H9 (cell line): ENCODE measurements around the gene DIP2C. TPM values are rescaled to one million over a fixed set of nuclear protein-coding genes. Genes with fewer than 3 reads are reported as not detected.

Experiments used
- DNase-seq: peaks from one replicate; pipeline ENCODE4 v3.0.0-alpha.2; 2017
- H2AFZ ChIP-seq: one replicate; pipeline ENCODE4 v1.6.1; 2013; ENCODE audit warnings: mild to moderate bottlenecking, low read length, control low read depth, moderate library complexity
- H2AK5ac ChIP-seq: 2 replicates; pipeline ENCODE4 v1.6.1; 2013; ENCODE audit warnings: low read length, control low read depth, mixed read lengths; ENCODE audit not compliant: insufficient read length
- H2BK120ac ChIP-seq: one replicate; pipeline ENCODE4 v1.6.1; 2013; ENCODE audit warnings: low read depth, mild to moderate bottlenecking, low read length, control low read depth, inconsistent platforms; ENCODE audit not compliant: poor library complexity, severe bottlenecking
- H2BK12ac ChIP-seq: 2 replicates; pipeline ENCODE4 v1.6.1; 2013; ENCODE audit warnings: low read length, control low read depth, mixed read lengths, low read depth; ENCODE audit not compliant: insufficient read length
- H2BK15ac ChIP-seq: 2 replicates; pipeline ENCODE4 v1.6.1; 2013; ENCODE audit warnings: low read depth, low read length, control low read depth
- H2BK20ac ChIP-seq: one replicate; pipeline ENCODE4 v1.6.1; 2013; ENCODE audit warnings: low read depth, mild to moderate bottlenecking, low read length, control low read depth, inconsistent platforms; ENCODE audit not compliant: poor library complexity, severe bottlenecking
- H2BK5ac ChIP-seq: 2 replicates; pipeline ENCODE4 v1.6.1; 2013; ENCODE audit warnings: low read length, control low read depth, mixed read lengths; ENCODE audit not compliant: insufficient read length
- H3K14ac ChIP-seq: 2 replicates; pipeline ENCODE4 v1.6.1; 2013; ENCODE audit warnings: low read length, control low read depth; ENCODE audit not compliant: insufficient read depth
- H3K18ac ChIP-seq: 2 replicates; pipeline ENCODE4 v1.6.1; 2013; ENCODE audit warnings: low read depth, mild to moderate bottlenecking, mixed read lengths, low read length, control low read depth; ENCODE audit not compliant: insufficient read length
- H3K23ac ChIP-seq: 2 replicates; pipeline ENCODE4 v1.6.1; 2013; ENCODE audit warnings: low read length, control low read depth, mixed read lengths, low read depth; ENCODE audit not compliant: insufficient read length
- H3K23me2 ChIP-seq: 2 replicates; pipeline ENCODE4 v1.6.1; 2013; ENCODE audit warnings: low read depth, mild to moderate bottlenecking, mixed read lengths, low read length, control low read depth; ENCODE audit not compliant: insufficient read length, poor library complexity, severe bottlenecking
- H3K27ac ChIP-seq: 2 replicates; pipeline ENCODE4 v1.5.1; 2013; ENCODE audit warnings: low read length, control low read depth, mixed read lengths, low read depth; ENCODE audit not compliant: insufficient read length
- H3K27me3 ChIP-seq: 2 replicates; pipeline ENCODE4 v1.6.1; 2013; ENCODE audit warnings: low read length, control low read depth, inconsistent platforms; ENCODE audit not compliant: insufficient read depth
- H3K4ac ChIP-seq: 2 replicates; pipeline ENCODE4 v1.6.1; 2013; ENCODE audit warnings: low read depth, mild to moderate bottlenecking, control low read depth, inconsistent platforms, low read length, moderate library complexity
- H3K4me1 ChIP-seq: 2 replicates; pipeline ENCODE4 v1.6.1; 2013; ENCODE audit warnings: low read length, control low read depth, inconsistent platforms; ENCODE audit not compliant: insufficient read depth
- H3K4me2 ChIP-seq: 2 replicates; pipeline ENCODE4 v1.6.1; 2013; ENCODE audit warnings: low read length, control low read depth, mixed read lengths; ENCODE audit not compliant: insufficient read length, insufficient read depth
- H3K56ac ChIP-seq: 2 replicates; pipeline ENCODE4 v1.6.1; 2013; ENCODE audit warnings: low read depth, mild to moderate bottlenecking, mixed read lengths, low read length, control low read depth; ENCODE audit not compliant: insufficient read length
- H3K79me1 ChIP-seq: 2 replicates; pipeline ENCODE4 v1.6.1; 2013; ENCODE audit warnings: low read depth, mild to moderate bottlenecking, moderate library complexity, low read length, control low read depth, inconsistent platforms; ENCODE audit not compliant: insufficient read depth, poor library complexity, severe bottlenecking
- H3K79me2 ChIP-seq: 2 replicates; pipeline ENCODE4 v1.6.1; 2013; ENCODE audit warnings: low read length, control low read depth, inconsistent platforms; ENCODE audit not compliant: insufficient read depth
- H3K9ac ChIP-seq: 2 replicates; pipeline ENCODE4 v1.6.1; 2013; ENCODE audit warnings: low read length, control low read depth, mixed read lengths; ENCODE audit not compliant: insufficient read length; ENCODE audit errors: extremely low read depth
- H3K9me3 ChIP-seq: one replicate; pipeline ENCODE4 v1.6.1; 2013; ENCODE audit warnings: low read depth, low read length, inconsistent platforms; ENCODE audit not compliant: control insufficient read depth
- H3T11ph ChIP-seq: one replicate; pipeline ENCODE4 v1.6.1; 2013; ENCODE audit warnings: mild to moderate bottlenecking, low read length, control low read depth, inconsistent platforms
- H4K20me1 ChIP-seq: one replicate; pipeline ENCODE4 v1.6.1; 2013; ENCODE audit not compliant: control insufficient read depth, insufficient read length, insufficient read depth
- H4K5ac ChIP-seq: 2 replicates; pipeline ENCODE4 v1.6.1; 2013; ENCODE audit warnings: low read depth, mild to moderate bottlenecking, mixed read lengths, low read length, control low read depth; ENCODE audit not compliant: insufficient read length
- H4K8ac ChIP-seq: replicated peaks from 2 replicates; pipeline ENCODE4 v1.6.1; 2013; ENCODE audit warnings: low read length, control low read depth, mixed read lengths, low read depth; ENCODE audit not compliant: insufficient read length
- H4K91ac ChIP-seq: 2 replicates; pipeline ENCODE4 v1.6.1; 2013; ENCODE audit warnings: low read depth, mild to moderate bottlenecking, moderate library complexity, mixed read lengths, low read length, control low read depth; ENCODE audit not compliant: insufficient read length
- H3K27ac Mint-ChIP-seq, 3 experiments: 2 replicates in 2 of 3; 3 replicates in 1 of 3; pipeline ENCODE4 v1.8.0; 2020 to 2021; ENCODE audit warnings: mixed read lengths in 3 of 3, mild to moderate bottlenecking in 1 of 3, moderate library complexity in 1 of 3
- H3K27me3 Mint-ChIP-seq: 2 replicates; pipeline ENCODE4 v1.8.0; 2021; ENCODE audit warnings: low read depth, mild to moderate bottlenecking, moderate library complexity, mixed read lengths
- H3K36me3 Mint-ChIP-seq, 3 experiments: 2 replicates in 2 of 3; 3 replicates in 1 of 3; pipeline ENCODE4 v1.8.0; 2020 to 2021; ENCODE audit warnings: low read depth in 3 of 3, mixed read lengths in 3 of 3; ENCODE audit not compliant: insufficient read depth in 1 of 3
- H3K4me1 Mint-ChIP-seq, 2 experiments: 2 replicates each; pipeline ENCODE4 v1.8.0; 2020; ENCODE audit warnings: mixed read lengths in 2 of 2
- H3K4me3 Mint-ChIP-seq, 2 experiments: 2 replicates in 1 of 2; 3 replicates in 1 of 2; pipeline ENCODE4 v1.8.0; 2020 to 2021; ENCODE audit warnings: mild to moderate bottlenecking in 2 of 2, mixed read lengths in 2 of 2, moderate library complexity in 1 of 2
- H3K9me3 Mint-ChIP-seq, 2 experiments: 2 replicates in 1 of 2; 3 replicates in 1 of 2; pipeline ENCODE4 v1.8.0; 2020; ENCODE audit warnings: mild to moderate bottlenecking in 2 of 2, mixed read lengths in 2 of 2, moderate library complexity in 1 of 2
- CTCF ChIP-seq: fragments of 200-600 bp; sonication (generic); conservative IDR thresholded peaks from 3 replicates; pipeline ENCODE4 v1.8.0; 2021; ENCODE audit warnings: antibody characterized with exemption, mild to moderate bottlenecking
- WGBS: extraction: QIAGEN DNeasy Blood & Tissue Kit; methylation state at CpG from one replicate; pipeline ENCODE4 v1.1.7; 2013; ENCODE audit warnings: missing lambda C conversion rate, low lambda C conversion rate, mixed read lengths; ENCODE audit not compliant: insufficient read length; ENCODE audit errors: extremely low coverage; 5-methylcytosine and 5-hydroxymethylcytosine counted together
- total RNA-seq: library from RNA; stranded (reverse); gene quantifications from 2 replicates; pipeline ENCODE4 v1.2.1, GENCODE V29; 2021

The DIP2C gene
- total RNA-seq, 1 experiment from 2014 or later, result 7.9 TPM

GRCh38 chr10:290026-290725 lies 399.3 kb downstream of the DIP2C start:
- DNase-seq, result no peak
- no peak overlapping the region for H3K4me3 Mint-ChIP-seq
- no peak overlapping the region for H3K14ac ChIP-seq
- no peaks in the 10 kb centered on the region for H3K79me2 ChIP-seq
- H4K20me1 ChIP-seq, result no peaks in the 10 kb centered on the region
- H3K4me1 ChIP-seq, result no peaks in the 10 kb centered on the region
- H3K27me3 ChIP-seq, result no peaks in the 10 kb centered on the region
- H3K18ac ChIP-seq, result no peak overlapping the region
- no peaks in the 10 kb centered on the region for H3K9me3 Mint-ChIP-seq
- H3K56ac ChIP-seq, result no peak overlapping the region
- no peak overlapping the region for H3K27ac ChIP-seq
- H3T11ph ChIP-seq, result no peak overlapping the region
- H3K9me3 ChIP-seq, result no peaks in the 10 kb centered on the region
- no peak overlapping the region for H3K4me2 ChIP-seq
- no peaks in the 10 kb centered on the region for H3K23me2 ChIP-seq
- H4K91ac ChIP-seq, result no peak overlapping the region
- no peak overlapping the region for H4K8ac ChIP-seq
- H2BK20ac ChIP-seq, result no peak overlapping the region
- no peak for TF ChIP-seq CTCF
- peaks cover 4 to 13% of the 10 kb centered on the region in 2 experiments for H3K4me1 Mint-ChIP-seq
- no peak overlapping the region for H2BK5ac ChIP-seq
- H3K36me3 Mint-ChIP-seq, result peaks cover under 1 to 11% (median under 1%) of the 10 kb centered on the region in 3 experiments; a peak in 5 of 7 replicates
- no peaks in the 10 kb centered on the region for H3K27me3 Mint-ChIP-seq
- no peak overlapping the region for H2AFZ ChIP-seq
- H4K5ac ChIP-seq, result no peak overlapping the region
- H2AK5ac ChIP-seq, result no peak overlapping the region
- no peak overlapping the region for H2BK120ac ChIP-seq
- no peak overlapping the region for H3K23ac ChIP-seq
- H3K27ac Mint-ChIP-seq, result peak overlapping the region in 1 of 3 experiments; percentile 63; a peak in 2 of 7 replicates
- H3K9ac ChIP-seq, result no peak overlapping the region
- H3K79me1 ChIP-seq, result no peaks in the 10 kb centered on the region
- no peak overlapping the region for H2BK15ac ChIP-seq
- no peak overlapping the region for H2BK12ac ChIP-seq
- H3K4ac ChIP-seq, result no peak overlapping the region
- WGBS, result no CpG with 5 or more reads among the region's 17 CpGs
